ENCODE data around the gene FAAP20.

FAAP20 gene

DNA sequence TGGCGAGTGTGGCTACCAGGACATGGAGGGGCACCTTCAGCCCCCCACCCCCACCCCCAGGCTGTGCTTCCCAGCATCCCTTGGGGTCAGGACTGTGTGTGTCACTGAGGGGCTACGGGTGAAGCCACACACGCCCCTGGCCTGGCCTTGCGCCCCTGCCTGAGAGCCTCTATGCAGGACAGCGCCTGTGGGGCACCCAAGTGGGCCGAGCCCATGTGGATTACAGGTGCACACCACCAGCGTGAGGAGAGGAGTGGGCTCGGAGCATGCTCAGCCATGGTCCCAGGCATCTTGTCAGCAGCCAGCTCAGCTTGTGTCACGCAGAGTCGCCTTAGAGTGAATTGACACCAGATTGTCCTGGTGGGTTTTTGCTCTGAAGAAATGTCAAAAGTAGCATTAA is 27.9 kb downstream of the FAAP20 start:
- Histone ChIP-seq H3K4me3 (ENCODE audit: insufficient read depth, low read length, poor library complexity, severe bottlenecking) (no peak overlapping the region), H2AFZ (ENCODE audit: low read depth, low read length, severe bottlenecking) (no peak overlapping the region), H3K27ac (ENCODE audit: low read depth, low read length) (no peak overlapping the region), H3K9ac (ENCODE audit: low read length) (no peak overlapping the region), H4K20me1 (ENCODE audit: low read depth, low read length) (no peaks in the 10 kb centered on the region), H3F3A (ENCODE audit: insufficient read depth) (no peaks in the 10 kb centered on the region), H3K9me2 (replicated peaks; ENCODE audit: insufficient read depth, low read length) (no peaks in the 10 kb centered on the region), H3K79me2 (ENCODE audit: insufficient read depth, low read length) (no peaks in the 10 kb centered on the region), H3K4me2 (ENCODE audit: low read depth, low read length, poor library complexity, severe bottlenecking) (no peak overlapping the region), H3K9me3 (ENCODE audit: insufficient read depth, low read length) (no peaks in the 10 kb centered on the region), H3K27me3 (ENCODE audit: low read length) (no peaks in the 10 kb centered on the region), H3K36me3 (ENCODE audit: low read length) (no peaks in the 10 kb centered on the region)
- TF ChIP-seq, protein P1, sequence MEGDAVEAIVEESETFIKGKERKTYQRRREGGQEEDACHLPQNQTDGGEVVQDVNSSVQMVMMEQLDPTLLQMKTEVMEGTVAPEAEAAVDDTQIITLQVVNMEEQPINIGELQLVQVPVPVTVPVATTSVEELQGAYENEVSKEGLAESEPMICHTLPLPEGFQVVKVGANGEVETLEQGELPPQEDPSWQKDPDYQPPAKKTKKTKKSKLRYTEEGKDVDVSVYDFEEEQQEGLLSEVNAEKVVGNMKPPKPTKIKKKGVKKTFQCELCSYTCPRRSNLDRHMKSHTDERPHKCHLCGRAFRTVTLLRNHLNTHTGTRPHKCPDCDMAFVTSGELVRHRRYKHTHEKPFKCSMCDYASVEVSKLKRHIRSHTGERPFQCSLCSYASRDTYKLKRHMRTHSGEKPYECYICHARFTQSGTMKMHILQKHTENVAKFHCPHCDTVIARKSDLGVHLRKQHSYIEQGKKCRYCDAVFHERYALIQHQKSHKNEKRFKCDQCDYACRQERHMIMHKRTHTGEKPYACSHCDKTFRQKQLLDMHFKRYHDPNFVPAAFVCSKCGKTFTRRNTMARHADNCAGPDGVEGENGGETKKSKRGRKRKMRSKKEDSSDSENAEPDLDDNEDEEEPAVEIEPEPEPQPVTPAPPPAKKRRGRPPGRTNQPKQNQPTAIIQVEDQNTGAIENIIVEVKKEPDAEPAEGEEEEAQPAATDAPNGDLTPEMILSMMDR (IDR thresholded peaks at IDR 0.05; ENCODE audit: insufficient read depth, low read length, poor library complexity, severe bottlenecking) = no peak
- no peak for TF ChIP-seq EZH2phosphoT487 (conservative IDR thresholded peaks at IDR 0.05; ENCODE audit: low read length)

DNA sequence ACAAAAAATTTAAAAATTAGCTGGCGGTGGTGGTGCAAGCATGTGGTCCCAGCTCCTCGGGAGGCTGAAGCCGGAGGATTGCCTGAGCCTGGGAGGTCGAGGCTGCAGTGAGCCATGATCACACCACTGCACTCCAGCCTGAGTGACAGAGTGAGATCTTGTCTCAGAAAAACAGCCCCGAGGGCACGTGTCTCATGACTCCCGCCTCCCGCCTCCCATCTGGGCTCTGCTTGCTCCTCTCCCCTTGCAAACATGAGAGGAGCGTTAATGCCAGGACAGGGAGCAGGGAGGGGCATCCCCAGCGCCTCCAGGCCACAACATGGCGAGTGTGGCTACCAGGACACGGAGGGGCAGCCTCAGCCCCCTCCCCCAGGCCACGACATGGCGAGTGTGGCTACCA is 28.3 kb downstream of the FAAP20 start:
- Histone ChIP-seq H3K4me3 (ENCODE audit: insufficient read depth, low read length, poor library complexity, severe bottlenecking) (no peak overlapping the region), H3K27me3 (ENCODE audit: low read length) (no peaks in the 10 kb centered on the region), H2AFZ (ENCODE audit: low read depth, low read length, severe bottlenecking) (no peak overlapping the region), H3K4me2 (ENCODE audit: low read depth, low read length, poor library complexity, severe bottlenecking) (no peak overlapping the region), H3K36me3 (ENCODE audit: low read length) (no peaks in the 10 kb centered on the region), H3K9ac (ENCODE audit: low read length) (no peak overlapping the region), H3K9me3 (ENCODE audit: insufficient read depth, low read length) (no peaks in the 10 kb centered on the region), H4K20me1 (ENCODE audit: low read depth, low read length) (no peaks in the 10 kb centered on the region), H3F3A (ENCODE audit: insufficient read depth) (no peaks in the 10 kb centered on the region), H3K9me2 (replicated peaks; ENCODE audit: insufficient read depth, low read length) (no peaks in the 10 kb centered on the region), H3K27ac (ENCODE audit: low read depth, low read length) (no peak overlapping the region), H3K79me2 (ENCODE audit: insufficient read depth, low read length) (no peaks in the 10 kb centered on the region)
- TF ChIP-seq, protein P1 (IDR thresholded peaks at IDR 0.05; ENCODE audit: insufficient read depth, low read length, poor library complexity, severe bottlenecking) = no peak
- no peak for TF ChIP-seq EZH2phosphoT487 (conservative IDR thresholded peaks at IDR 0.05; ENCODE audit: low read length)

DNA sequence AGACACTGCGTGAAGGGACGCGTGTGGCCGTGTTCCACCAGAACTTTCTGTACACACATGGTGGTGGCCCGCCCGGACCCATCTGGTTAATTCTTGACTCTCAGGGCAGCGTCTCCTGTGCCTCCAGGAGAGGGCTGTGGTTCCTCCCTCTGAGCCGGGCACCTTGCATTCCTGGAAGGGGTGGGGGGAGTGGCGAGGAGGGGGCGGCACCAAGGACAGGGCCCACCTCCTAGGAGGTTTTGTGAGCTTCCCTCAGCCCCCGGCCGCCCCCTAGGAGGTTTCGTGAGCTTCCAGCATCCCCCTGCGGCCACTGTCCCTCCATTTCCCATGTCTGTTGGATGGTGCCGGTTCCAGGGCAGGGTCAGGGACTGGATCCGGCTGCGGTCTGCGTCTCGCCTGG is 28.9 kb downstream of the FAAP20 start:
- TF ChIP-seq, protein P1 (IDR thresholded peaks at IDR 0.05; ENCODE audit: insufficient read depth, low read length, poor library complexity, severe bottlenecking) = no peak
- TF ChIP-seq EZH2phosphoT487 (conservative IDR thresholded peaks at IDR 0.05; ENCODE audit: low read length) = no peak
- Histone ChIP-seq H3F3A (ENCODE audit: insufficient read depth) (no peaks in the 10 kb centered on the region), H3K79me2 (ENCODE audit: insufficient read depth, low read length) (no peaks in the 10 kb centered on the region), H4K20me1 (ENCODE audit: low read depth, low read length) (no peaks in the 10 kb centered on the region), H2AFZ (ENCODE audit: low read depth, low read length, severe bottlenecking) (no peak overlapping the region), H3K27me3 (ENCODE audit: low read length) (no peaks in the 10 kb centered on the region), H3K9ac (ENCODE audit: low read length) (no peak overlapping the region), H3K27ac (ENCODE audit: low read depth, low read length) (no peak overlapping the region), H3K9me3 (ENCODE audit: insufficient read depth, low read length) (no peaks in the 10 kb centered on the region), H3K4me3 (ENCODE audit: insufficient read depth, low read length, poor library complexity, severe bottlenecking) (no peak overlapping the region), H3K4me2 (ENCODE audit: low read depth, low read length, poor library complexity, severe bottlenecking) (no peak overlapping the region), H3K36me3 (ENCODE audit: low read length) (no peaks in the 10 kb centered on the region), H3K9me2 (replicated peaks; ENCODE audit: insufficient read depth, low read length) (no peaks in the 10 kb centered on the region)
